ENCODE measurements around the gene CD36. TPM values are rescaled to one million over a fixed set of nuclear protein-coding genes. Genes with fewer than 3 reads are reported as not detected.

CD36 gene
- total and polyA plus RNA-seq, 10 of the 15 experiments (the other 5 are each of a cell fraction or from before 2014, with no cell fraction given), result 0.20 to 283 (median 172) TPM

- ChIA-PET CTCF (no interaction called here), POLR2A (no interaction called here), RAD21 (ENCODE audit: unreplicated experiment) (interaction anchor here (0.6 kb wide), 1 partner anchor 841 kb away, joined by 3 read pairs; no protein-coding TSS in a partner anchor), SMC1A (ENCODE audit: uncharacterized antibody, unreplicated experiment) (no interaction called here)
- Histone ChIP-seq H3K4me3 (no peak overlapping the region), H3K4me1 (ENCODE audit: control insufficient read depth, insufficient read depth, low read length) (no peaks in the 10 kb centered on the region), H3K9me3 (replicated peaks; ENCODE audit: control insufficient read depth, insufficient read depth, low read length) (no peaks in the 10 kb centered on the region), H3K79me2 (ENCODE audit: control insufficient read depth, insufficient read depth, low read length) (no peaks in the 10 kb centered on the region), H3K36me3 (ENCODE audit: control insufficient read depth in 2 of 2, insufficient read depth in 2 of 2, low read length in 1 of 2) (no peaks in the 10 kb centered on the region), H3K27ac (ENCODE audit: control insufficient read depth, insufficient read depth) (no peak overlapping the region), H3K9ac (ENCODE audit: control insufficient read depth, insufficient read depth, low read length) (no peak overlapping the region), H3K27me3 (replicated peaks in 1 of 2; ENCODE audit: control insufficient read depth in 2 of 2, insufficient read depth in 2 of 2, low read length in 1 of 2) (no peaks in the 10 kb centered on the region), H4K20me1 (ENCODE audit: control insufficient read depth, insufficient read depth) (no peaks in the 10 kb centered on the region), H2AFZ (ENCODE audit: control insufficient read depth, low read depth, low read length) (no peak overlapping the region), H3K4me2 (ENCODE audit: control insufficient read depth, insufficient read depth) (no peak overlapping the region)
- in situ Hi-C loops (cut with MboI) (loop anchor here (25.0 kb wide), 1 partner anchor 604 kb away; no protein-coding TSS in a partner anchor), intact Hi-C loops (cut with micrococcal nuclease; ENCODE audit: unreplicated experiment) (no loop called here)
- BruUV-seq (replicated peaks), result no TSS peak
- WGBS (ENCODE audit: insufficient coverage, insufficient replicate concordance, low lambda C conversion rate, missing lambda C conversion rate), result 47% methylated on average over 2 of the region's 2 CpGs
- no peak for FAIRE-seq
- no peak for ATAC-seq
- DNase-seq (ENCODE audit: low read depth, low spot score), result no peak
- TF ChIP-seq E2F8 (IDR thresholded peaks at IDR 0.05; ENCODE audit: low read depth, partially characterized antibody) (no peak), BRCA1 (IDR thresholded peaks at IDR 0.05; ENCODE audit: low read depth, low read length) (no peak), SUZ12 (IDR thresholded peaks at IDR 0.05; ENCODE audit: unreplicated experiment) (no peak), NFXL1 (IDR thresholded peaks at IDR 0.05; ENCODE audit: borderline replicate concordance) (no peak), ZBTB40 (IDR thresholded peaks at IDR 0.05; ENCODE audit: borderline replicate concordance) (no peak), YY1 (IDR thresholded peaks at IDR 0.05; ENCODE audit: low read depth, low read length) (no peak), JUNB (IDR thresholded peaks at IDR 0.05) (no peak), CBX3 (IDR thresholded peaks at IDR 0.05; ENCODE audit: borderline replicate concordance, low read depth) (no peak), MEF2B (IDR thresholded peaks at IDR 0.05; ENCODE audit: partially characterized antibody, poor library complexity, severe bottlenecking) (no peak), SMAD1 (IDR thresholded peaks at IDR 0.05; ENCODE audit: low read depth, partially characterized antibody) (no peak), EED (IDR thresholded peaks at IDR 0.05; ENCODE audit: low read depth) (no peak), RAD21 (IDR thresholded peaks at IDR 0.05; ENCODE audit: insufficient read depth, low read depth, low read length) (no peak), ZSCAN29 (IDR thresholded peaks at IDR 0.05) (no peak), SREBF2 (IDR thresholded peaks at IDR 0.05; ENCODE audit: low read length) (no peak)
These were observed 27.9 kb downstream of the CD36 start for GRCh38 chr7:80666376-80666775.
